PFSK-1 (cell line): ENCODE results near the gene HINFP.

ENCODE experiments used
- POLR2AphosphoS5 ChIP-seq: IDR thresholded peaks from 2 replicates; pipeline ENCODE4 v1.6.1; 2012; ENCODE audit warnings: low read depth, mild to moderate bottlenecking, control low read depth, low read length, moderate library complexity
- SIN3A ChIP-seq: IDR thresholded peaks from 2 replicates; pipeline ENCODE4 v1.6.1; 2012; ENCODE audit warnings: mild to moderate bottlenecking, low read length, moderate library complexity, borderline replicate concordance; ENCODE audit not compliant: insufficient read depth
- TAF1 ChIP-seq: IDR thresholded peaks from 2 replicates; pipeline ENCODE4 v1.6.1; 2012; ENCODE audit warnings: low read length, control low read depth, borderline replicate concordance; ENCODE audit not compliant: insufficient read depth
- TF ChIP-seq, protein P1 (sequence below), 2 experiments: IDR thresholded peaks; 2 replicates each; pipeline versions ENCODE4 v1.6.1 to v1.8.0; 2011 to 2012; ENCODE audit warnings: low read depth in 2 of 2, low read length in 2 of 2, control low read depth in 1 of 2, inconsistent platforms in 1 of 2, mild to moderate bottlenecking in 1 of 2, moderate library complexity in 1 of 2; ENCODE audit not compliant: insufficient read depth in 1 of 2

DNA sequence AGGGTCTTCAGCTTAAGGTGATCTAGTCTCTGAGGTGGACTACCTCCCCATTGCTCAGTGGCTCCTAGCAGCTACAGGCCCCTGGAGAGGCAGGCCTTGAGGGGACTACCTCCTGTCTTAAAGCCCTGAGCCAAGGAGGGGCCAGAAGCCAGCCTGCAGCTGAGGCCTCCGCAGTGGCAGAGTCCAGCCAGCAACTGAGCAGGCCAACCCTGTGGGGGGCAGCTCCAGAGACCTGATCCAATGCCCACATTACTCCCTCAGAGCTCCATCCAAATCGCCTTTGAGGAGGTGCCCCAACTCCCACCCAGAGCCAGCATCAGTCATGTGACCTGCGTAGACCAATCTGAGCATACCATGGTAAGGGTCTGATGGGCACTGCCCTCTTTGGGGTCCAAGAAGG, 11.5 kb upstream of the HINFP start:
- no peak for TF ChIP-seq POLR2AphosphoS5
- no peak for TF ChIP-seq TAF1
- no peak for TF ChIP-seq SIN3A
- TF ChIP-seq, protein P1, sequence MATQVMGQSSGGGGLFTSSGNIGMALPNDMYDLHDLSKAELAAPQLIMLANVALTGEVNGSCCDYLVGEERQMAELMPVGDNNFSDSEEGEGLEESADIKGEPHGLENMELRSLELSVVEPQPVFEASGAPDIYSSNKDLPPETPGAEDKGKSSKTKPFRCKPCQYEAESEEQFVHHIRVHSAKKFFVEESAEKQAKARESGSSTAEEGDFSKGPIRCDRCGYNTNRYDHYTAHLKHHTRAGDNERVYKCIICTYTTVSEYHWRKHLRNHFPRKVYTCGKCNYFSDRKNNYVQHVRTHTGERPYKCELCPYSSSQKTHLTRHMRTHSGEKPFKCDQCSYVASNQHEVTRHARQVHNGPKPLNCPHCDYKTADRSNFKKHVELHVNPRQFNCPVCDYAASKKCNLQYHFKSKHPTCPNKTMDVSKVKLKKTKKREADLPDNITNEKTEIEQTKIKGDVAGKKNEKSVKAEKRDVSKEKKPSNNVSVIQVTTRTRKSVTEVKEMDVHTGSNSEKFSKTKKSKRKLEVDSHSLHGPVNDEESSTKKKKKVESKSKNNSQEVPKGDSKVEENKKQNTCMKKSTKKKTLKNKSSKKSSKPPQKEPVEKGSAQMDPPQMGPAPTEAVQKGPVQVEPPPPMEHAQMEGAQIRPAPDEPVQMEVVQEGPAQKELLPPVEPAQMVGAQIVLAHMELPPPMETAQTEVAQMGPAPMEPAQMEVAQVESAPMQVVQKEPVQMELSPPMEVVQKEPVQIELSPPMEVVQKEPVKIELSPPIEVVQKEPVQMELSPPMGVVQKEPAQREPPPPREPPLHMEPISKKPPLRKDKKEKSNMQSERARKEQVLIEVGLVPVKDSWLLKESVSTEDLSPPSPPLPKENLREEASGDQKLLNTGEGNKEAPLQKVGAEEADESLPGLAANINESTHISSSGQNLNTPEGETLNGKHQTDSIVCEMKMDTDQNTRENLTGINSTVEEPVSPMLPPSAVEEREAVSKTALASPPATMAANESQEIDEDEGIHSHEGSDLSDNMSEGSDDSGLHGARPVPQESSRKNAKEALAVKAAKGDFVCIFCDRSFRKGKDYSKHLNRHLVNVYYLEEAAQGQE (IDR thresholded peaks at IDR 0.05; ENCODE audit: insufficient read depth in 1 of 2, low read depth in 2 of 2, low read length in 2 of 2) = no peak
